ENCODE data around the gene RPS6KA1.
A peak's percentile ranks its signal among the peaks of the same experiment; 100 is the strongest.
"Not testable (repeated sequence)": the region's sequence is repeated elsewhere in the genome, so short reads cannot be mapped to it uniquely, and the experiment has no call there.

RPS6KA1 gene

GRCh38 chr1:26529655-26530409 lies at the start of gene RPS6KA1:
Gene RPS6KA1, plus strand, starts transcription at chr1:26529761. Its CDS starts 160 bp downstream, at chr1:26529921.
- DNase-seq: peak; percentile 65 to 68

DNA sequence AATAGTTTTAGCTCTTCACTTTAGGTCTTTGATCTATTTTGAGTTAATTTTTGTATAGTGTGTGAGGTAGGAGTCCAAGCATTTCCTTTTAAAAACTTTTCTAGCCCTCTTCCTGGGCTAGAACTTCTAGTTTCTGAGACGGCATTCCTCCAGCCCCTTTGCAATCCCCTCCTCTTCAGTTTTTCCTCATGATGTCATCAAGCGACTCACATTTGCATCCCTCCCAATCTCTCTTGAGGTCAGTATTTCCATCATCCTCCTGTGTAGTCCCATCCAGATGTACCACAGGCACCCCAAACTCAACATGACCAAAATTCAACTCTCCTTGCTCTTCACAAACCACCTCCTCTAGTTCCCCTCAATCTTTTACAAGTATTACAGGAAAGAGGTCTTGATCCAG lies 46.6 kb upstream of the RPS6KA1 start:
- DNase-seq: no peak

DNA sequence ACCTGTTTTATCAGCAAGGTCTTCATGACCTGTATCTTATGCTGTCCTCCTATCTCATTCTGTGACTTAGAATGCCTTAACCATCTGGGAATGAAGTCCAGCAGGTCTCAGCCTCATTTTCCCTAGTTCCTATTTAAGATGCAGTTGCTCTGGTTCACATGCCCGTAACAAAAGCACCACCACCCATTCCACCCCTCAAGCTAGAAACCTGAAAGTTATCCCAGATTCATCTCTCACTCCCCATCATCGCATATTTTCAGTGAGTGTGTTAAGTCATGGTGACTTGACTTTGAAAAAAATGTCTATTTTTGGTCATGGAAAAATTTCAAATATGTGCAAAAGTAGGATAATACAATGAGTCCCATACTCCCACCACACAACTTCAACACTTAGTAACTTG lies 45.6 kb upstream of the RPS6KA1 start:
- DNase-seq: no peak

DNA sequence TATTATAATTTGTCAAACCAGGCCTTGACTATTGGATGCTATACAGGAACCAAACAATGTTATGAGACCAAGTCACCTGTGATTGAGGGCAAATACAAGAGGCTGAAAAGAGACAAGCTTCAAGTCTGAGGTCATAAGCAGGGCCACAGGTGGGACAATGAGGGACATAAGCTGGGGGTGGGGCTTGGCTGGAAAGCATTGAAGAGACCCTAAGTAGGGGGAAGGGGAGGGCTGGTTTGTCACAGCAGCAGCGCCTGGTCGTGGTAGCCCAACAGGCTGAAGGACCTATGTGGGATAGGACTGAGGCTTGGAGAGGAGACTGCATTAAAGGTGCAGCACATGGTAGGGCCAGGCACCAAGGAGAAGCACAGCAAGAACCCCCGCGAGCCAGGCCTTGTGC lies 39.4 kb upstream of the RPS6KA1 start:
- DNase-seq: no peak

DNA sequence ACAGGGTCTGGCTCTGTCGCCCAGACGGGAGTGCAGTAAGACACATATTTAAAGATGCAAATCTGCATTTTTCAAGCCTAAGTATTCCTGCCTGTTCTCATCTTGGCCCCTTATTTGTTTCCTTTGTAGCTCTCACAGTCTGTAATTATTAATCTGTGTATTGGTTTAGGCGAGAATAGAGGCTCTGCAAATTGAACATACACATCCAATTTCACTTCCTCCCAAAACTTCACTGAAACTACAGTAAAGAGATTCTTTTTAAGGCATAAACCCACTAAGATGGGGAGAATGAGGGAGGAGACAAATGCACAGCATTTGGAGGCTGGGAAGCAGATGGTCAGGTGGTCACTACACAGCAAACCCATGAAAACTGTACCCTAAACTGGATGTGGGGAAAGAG lies 36.3 kb upstream of the RPS6KA1 start:
- DNase-seq: no peak

GRCh38 chr1:26493938-26494337 lies 35.6 kb upstream of the RPS6KA1 start:
- no peak for DNase-seq

- no peak for DNase-seq
Observed at GRCh38 chr1:26496861-26497260, 32.7 kb upstream of the RPS6KA1 start.

GRCh38 chr1:26498894-26499293 lies 30.7 kb upstream of the RPS6KA1 start:
- DNase-seq: no peak

DNA sequence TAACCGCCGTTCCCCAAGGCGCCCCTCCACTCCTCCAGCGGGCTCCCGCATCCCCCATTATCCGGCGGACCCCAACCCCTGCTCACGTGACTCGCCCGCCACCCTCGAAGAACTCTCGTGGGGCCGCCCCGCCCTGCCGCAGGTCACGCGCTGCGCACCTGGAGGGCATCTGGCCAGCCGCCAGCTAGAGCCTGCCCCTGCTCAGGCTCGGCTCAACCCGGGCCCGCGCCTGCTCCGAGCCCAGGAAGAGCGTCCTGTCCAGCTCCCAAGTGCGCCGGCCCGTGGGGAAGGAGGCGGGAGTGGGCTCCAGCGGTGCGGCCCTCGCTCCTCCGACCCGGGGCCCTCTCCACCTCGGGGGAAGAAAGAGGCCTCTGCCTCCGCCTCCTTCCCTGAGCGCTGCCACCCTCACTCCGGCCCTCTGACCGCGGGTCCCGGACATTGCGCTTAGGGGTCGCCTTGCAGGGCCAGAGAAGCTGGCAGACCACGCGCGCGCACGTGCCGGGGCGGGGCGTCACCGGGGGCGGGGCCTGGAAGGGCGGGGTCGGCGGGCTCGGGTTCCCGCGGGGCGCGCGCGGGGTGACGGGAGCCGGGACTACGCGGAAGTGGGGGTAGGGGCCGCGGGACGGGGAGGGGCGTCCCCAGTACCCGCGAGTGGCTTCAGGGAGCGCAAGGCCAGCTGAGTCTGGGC lies 28.9 kb upstream of the RPS6KA1 start:
- DNase-seq: peak; percentile 94 to 95

- DNase-seq: not testable (repeated sequence)
Observed at GRCh38 chr1:26510711-26511110, 18.9 kb upstream of the RPS6KA1 start.

DNA sequence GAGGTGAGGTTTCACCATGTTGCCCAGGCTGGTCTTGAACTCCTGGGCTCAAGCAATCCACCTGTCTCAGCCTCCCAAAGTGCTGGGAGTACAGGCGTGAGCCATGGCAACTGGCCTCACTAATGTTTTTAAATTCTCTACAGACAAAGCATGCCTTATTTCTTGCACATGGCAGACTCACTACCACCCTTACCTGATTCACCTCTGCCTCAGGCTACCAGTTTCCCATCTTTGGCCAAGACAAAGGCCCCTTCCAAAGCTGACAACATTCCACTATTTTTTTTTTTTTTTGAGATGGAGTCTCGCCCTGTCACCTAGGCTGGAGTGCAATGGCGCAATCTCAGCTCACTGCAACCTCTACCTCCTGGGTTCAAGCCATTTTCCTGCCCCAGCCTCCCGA lies 13.7 kb upstream of the RPS6KA1 start:
- DNase-seq: not testable (repeated sequence)

- DNase-seq: no peak
Observed at GRCh38 chr1:26516987-26517765, 12.4 kb upstream of the RPS6KA1 start.

DNA sequence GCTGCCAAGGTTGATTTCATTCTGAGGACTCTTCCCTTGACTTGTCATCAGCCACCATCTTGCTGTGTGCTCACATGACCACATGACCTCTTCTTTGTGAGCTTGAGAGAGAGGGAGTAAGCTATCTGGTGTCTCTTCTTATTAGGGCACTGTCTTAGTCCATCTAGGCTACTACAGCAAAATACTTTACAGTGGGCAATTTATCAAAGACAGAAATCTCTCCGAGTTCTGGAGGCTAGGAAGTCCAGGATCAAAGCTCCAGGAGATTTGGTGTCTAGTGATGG lies 11.9 kb upstream of the RPS6KA1 start:
- DNase-seq: no peak

- no peak for DNase-seq
Observed at GRCh38 chr1:26518355-26518754, 11.2 kb upstream of the RPS6KA1 start.

GRCh38 chr1:26520339-26520738 lies 9.2 kb upstream of the RPS6KA1 start:
- DNase-seq: no peak

- DNase-seq: no peak
Observed at GRCh38 chr1:26521669-26522030, 7.9 kb upstream of the RPS6KA1 start.

GRCh38 chr1:26522073-26522472 lies 7.5 kb upstream of the RPS6KA1 start:
- no peak for DNase-seq

DNA sequence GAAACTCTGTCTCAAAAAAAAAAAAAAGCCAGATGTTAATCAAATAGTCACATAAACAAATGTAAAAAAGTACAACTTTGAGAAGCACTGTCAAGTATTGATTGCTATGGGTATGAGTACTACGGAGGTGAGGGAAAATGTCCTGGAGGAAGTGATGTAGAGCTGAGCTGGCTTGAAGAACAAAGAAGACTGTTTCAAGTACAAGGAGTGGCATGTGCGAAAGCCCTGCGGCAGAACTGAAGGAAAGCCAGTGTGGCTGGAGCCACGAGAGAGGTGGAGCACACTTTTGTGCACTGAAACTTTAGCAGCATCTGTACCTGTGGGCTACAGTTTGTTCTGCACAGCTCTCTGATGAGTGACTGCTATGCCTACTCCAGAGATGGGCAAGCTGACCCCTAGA lies 5.4 kb upstream of the RPS6KA1 start:
- DNase-seq: no peak

DNA sequence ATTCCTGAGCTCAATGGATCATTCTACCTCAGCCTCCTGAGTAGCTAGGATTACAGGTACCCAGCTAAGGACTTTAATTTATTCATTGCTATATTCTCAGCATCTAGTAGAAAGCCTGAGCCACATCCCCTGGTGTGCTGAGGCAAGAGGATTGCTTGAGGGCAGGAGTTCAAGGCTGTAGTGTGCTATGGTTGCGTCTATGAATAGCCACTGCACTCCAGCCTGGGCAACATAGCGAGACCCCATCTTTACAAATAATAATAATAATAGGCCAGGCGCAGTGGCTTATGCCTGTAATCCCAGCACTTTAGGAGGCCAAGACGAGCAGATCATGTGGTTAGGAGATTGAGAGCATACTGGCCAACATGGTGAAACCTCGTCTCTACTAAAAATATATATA lies 3.3 kb upstream of the RPS6KA1 start:
- DNase-seq: no peak

DNA sequence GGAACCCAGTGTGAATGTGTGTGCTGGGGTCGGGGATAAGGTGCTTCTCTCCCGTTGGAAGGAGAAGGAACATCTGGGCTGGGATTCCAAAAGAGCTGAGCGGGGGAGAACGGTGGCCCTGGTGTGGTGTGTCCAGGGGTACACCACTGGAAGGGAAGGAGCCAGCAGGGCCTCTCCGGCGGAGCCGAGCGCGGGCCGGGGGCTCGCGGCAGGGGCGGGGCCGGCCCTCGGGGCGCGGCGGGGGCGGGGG lies 231 bp upstream of the RPS6KA1 start:
- DNase-seq: no peak

DNA sequence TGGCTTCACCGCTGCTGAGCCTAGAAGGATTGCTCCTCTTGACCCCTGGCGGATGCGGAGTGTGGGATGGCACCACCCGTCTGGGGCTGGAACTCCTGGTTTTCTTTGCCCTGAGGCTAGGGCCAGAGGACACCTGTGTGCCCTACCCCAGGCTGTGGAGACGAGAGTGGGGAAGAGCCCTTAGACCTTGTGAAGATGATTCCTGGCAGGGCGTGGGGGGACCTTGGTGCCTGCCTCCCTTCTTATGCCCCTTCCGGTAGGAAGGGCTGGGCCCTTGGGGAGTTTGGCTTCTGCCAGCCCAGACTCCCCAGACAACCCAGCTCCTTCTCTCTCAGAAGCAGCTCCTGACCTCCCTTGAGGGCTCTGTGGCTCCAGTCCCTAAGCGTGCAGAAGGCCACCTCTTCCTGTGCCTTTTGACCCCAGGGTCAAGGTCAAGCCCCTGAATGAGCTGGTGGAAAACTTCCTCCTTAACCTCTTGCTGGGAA lies 891 bp downstream of the RPS6KA1 start:
- no peak for DNase-seq

- no peak for DNase-seq
Observed at GRCh38 chr1:26530895-26531598, 1.5 kb downstream of the RPS6KA1 start.

DNA sequence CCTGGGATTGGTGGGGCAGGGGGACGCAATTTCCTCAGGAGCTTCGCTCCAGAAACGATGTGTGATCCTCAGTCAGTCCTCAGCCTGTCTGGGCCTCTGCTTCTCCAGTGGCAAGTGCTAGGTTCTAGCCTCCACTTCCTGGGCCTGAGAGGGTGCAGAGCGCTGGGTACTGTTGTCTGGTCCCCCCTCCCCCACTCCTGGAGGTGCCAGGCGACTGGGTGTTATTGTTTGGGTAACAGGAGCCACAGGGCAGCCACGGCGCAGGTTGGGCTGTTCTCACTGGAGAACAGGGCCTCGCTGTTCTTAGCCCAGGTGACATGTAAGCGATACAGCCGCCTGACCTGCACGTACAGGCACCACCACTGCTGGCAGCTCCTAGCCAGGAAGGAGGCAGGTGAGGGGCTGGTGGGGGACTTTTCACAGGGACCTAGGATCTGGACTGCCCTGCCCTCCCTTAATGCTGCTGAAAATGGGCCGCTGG lies 2.1 kb downstream of the RPS6KA1 start:
- DNase-seq: no peak
